RPMI7951 (cell line): ENCODE results near the gene REPS2. TPM values are rescaled to one million over a fixed set of nuclear protein-coding genes. Genes with fewer than 3 reads are reported as not detected.

Source experiments
- total RNA-seq: library from RNA; depleted of rRNA; stranded (reverse); fragments of >200 nt; shearing (Covaris generic); gene quantifications from 2 replicates; pipeline ENCODE4 v1.2.3, GENCODE V29; 2014; rRNA removed

REPS2 gene
- total RNA-seq, 1 experiment from 2014 or later, result 1.1 TPM

Other genes starting within 250 kb of the REPS2 start
- gene CTPS2, start 234.0 kb upstream of the REPS2 start, total RNA-seq, result 17.9 TPM in 2 replicates
- 26.7 and 28.1 TPM in 2 replicates for gene SYAP1, start 227.0 kb upstream of the REPS2 start, total RNA-seq
- 7.1 and 10.3 TPM in 2 replicates for gene TXLNG, start 160.2 kb upstream of the REPS2 start, total RNA-seq
- gene RBBP7, start 76.3 kb upstream of the REPS2 start, total RNA-seq, result 177 and 260 TPM in 2 replicates